K562 (cell line): ENCODE results near the gene TACC3. TPM values are rescaled to one million over a fixed set of nuclear protein-coding genes. Genes with fewer than 3 reads are reported as not detected.

Source experiments
- ASH1L ChIP-seq: fragments of 450-650 bp; IDR thresholded peaks from 2 replicates; pipeline ENCODE4 v1.6.1; 2018; ENCODE audit warnings: borderline replicate concordance, mild to moderate bottlenecking, low read depth; ENCODE audit not compliant: partially characterized antibody
- CCNT2 ChIP-seq: IDR thresholded peaks from 2 replicates; pipeline ENCODE4 v1.6.1; 2011; ENCODE audit warnings: borderline replicate concordance, low read depth, mild to moderate bottlenecking, moderate library complexity, mixed read lengths, low read length; ENCODE audit not compliant: insufficient read length; ENCODE audit errors: extremely low read depth
- CTBP1 ChIP-seq: fragments of 450-650 bp; IDR thresholded peaks from 2 replicates; pipeline ENCODE4 v1.6.1; 2016; ENCODE audit warnings: borderline replicate concordance
- GABPB2 ChIP-seq: fragments of 250-450 bp; sonication (Bioruptor Pico); conservative IDR thresholded peaks from 2 replicates; pipeline ENCODE4 v1.5.1; 2021; ENCODE audit warnings: mild to moderate bottlenecking
- HLTF ChIP-seq: fragments of 450-650 bp; IDR thresholded peaks from 2 replicates; pipeline ENCODE4 v1.6.1; 2016
- IFI16 ChIP-seq: fragments of 250-450 bp; sonication (Bioruptor Pico); IDR thresholded peaks from 2 replicates; pipeline ENCODE4 v2.1.2; 2022; ENCODE audit warnings: mild to moderate bottlenecking, inconsistent platforms
- ILK ChIP-seq: fragments of 450-650 bp; IDR thresholded peaks from 2 replicates; pipeline ENCODE4 v1.6.1; 2016; ENCODE audit warnings: missing genetic modification characterization, low read depth, mild to moderate bottlenecking, missing compliant biosample characterization, moderate library complexity, borderline replicate concordance
- MED1 ChIP-seq: sonication (generic); formaldehyde crosslinking; IDR thresholded peaks from 2 replicates; pipeline ENCODE4 v1.8.1; 2023; ENCODE audit warnings: missing genetic modification reagents, borderline replicate concordance
- MYNN ChIP-seq, 2 experiments: sonication (generic); formaldehyde crosslinking in 1 of 2; IDR thresholded peaks; 2 replicates each; pipeline versions ENCODE4 v1.5.0 to v1.6.1; 2016 to 2020; ENCODE audit warnings: antibody characterized with exemption in 1 of 2, missing genetic modification reagents in 1 of 2
- NCOR1 ChIP-seq: fragments of 450-650 bp; IDR thresholded peaks from 2 replicates; pipeline ENCODE4 v1.6.1; 2016; ENCODE audit warnings: mild to moderate bottlenecking, moderate library complexity
- SETDB1 ChIP-seq: IDR thresholded peaks from one replicate; pipeline ENCODE4 v1.6.1; 2012; ENCODE audit warnings: low read length, control low read depth, inconsistent platforms
- SIX5 ChIP-seq, 2 experiments: IDR thresholded peaks; 2 replicates each; pipeline ENCODE4 v1.6.1; 2011; ENCODE audit warnings: low read length in 2 of 2, borderline replicate concordance in 1 of 2, low read depth in 1 of 2, mild to moderate bottlenecking in 1 of 2, moderate library complexity in 1 of 2; ENCODE audit not compliant: insufficient read depth in 1 of 2
- SP1 ChIP-seq: sonication (generic); formaldehyde crosslinking; IDR thresholded peaks from 2 replicates; pipeline ENCODE4 v1.8.1; 2022; ENCODE audit warnings: mild to moderate bottlenecking, missing genetic modification reagents
- SRSF3 ChIP-seq: fragments of 200-400 bp; formaldehyde crosslinking; IDR thresholded peaks from 2 replicates; pipeline ENCODE4 v1.6.1; 2016; ENCODE audit warnings: mild to moderate bottlenecking, low read length, moderate library complexity; ENCODE audit not compliant: insufficient read depth
- ZFP36 ChIP-seq: fragments of 150-350 bp; IDR thresholded peaks from 2 replicates; pipeline ENCODE4 v1.6.1; 2018; ENCODE audit warnings: low read length, low read depth; ENCODE audit not compliant: partially characterized antibody
- ZNF668 ChIP-seq: fragments of 250-450 bp; sonication (Bioruptor Pico); IDR thresholded peaks from 2 replicates; pipeline ENCODE4 v1.8.0; 2022; ENCODE audit warnings: mild to moderate bottlenecking, inconsistent platforms
- ZNF764 ChIP-seq: fragments of 250-450 bp; sonication (Bioruptor Pico); IDR thresholded peaks from 2 replicates; pipeline ENCODE4 v1.4.0; 2020; ENCODE audit warnings: low read depth, mild to moderate bottlenecking, moderate library complexity
- ZNF79 ChIP-seq: fragments of 250-450 bp; sonication (Bioruptor Pico); IDR thresholded peaks from 2 replicates; pipeline ENCODE4 v1.4.0; 2020; ENCODE audit warnings: low read depth, mild to moderate bottlenecking, moderate library complexity
- ZSCAN29 ChIP-seq: fragments of 450-650 bp; IDR thresholded peaks from 2 replicates; pipeline ENCODE4 v1.6.1; 2017
- polyA plus RNA-seq, 8 experiments: library from polyadenylated mRNA; depleted of rRNA in 4 of 8; stranded (reverse) in 5 of 8; unstranded in 3 of 8; fragments of >200 nt; fragmentation: Nextera tagmentation in 2 of 8; fragmentation: Illumina TruSeq in 1 of 8; extraction: Ambion mirVana in 2 of 8; extraction: Trizol in 1 of 8; gene quantifications; 2 replicates each; pipeline versions ENCODE4 v1.2.1 to v1.2.3, GENCODE V29; 2011 to 2014; ENCODE audit warnings: inconsistent platforms in 1 of 8, missing spikeins in 1 of 8
- total RNA-seq, 7 experiments: library from RNA; depleted of rRNA in 6 of 7; stranded (reverse); fragments of >200 nt in 6 of 7; fragmentation: Illumina TruSeq in 2 of 7; extraction: Trizol in 2 of 7; gene quantifications; 2 replicates each; pipeline versions ENCODE4 v1.2.1 to v1.2.3, GENCODE V29; 2011 to 2021; ENCODE audit warnings: low replicate concordance in 1 of 7
- TF ChIP-seq, protein P1 (sequence below): fragments of 200-800 bp; sonication (Bioruptor generic); IDR thresholded peaks from 2 replicates; pipeline ENCODE4 v1.6.1; 2017; ENCODE audit warnings: missing genetic modification characterization, missing compliant biosample characterization
- TF ChIP-seq, protein P2 (sequence below), 2 experiments: fragments of 150-350 bp in 1 of 2; IDR thresholded peaks; 2 replicates each; pipeline ENCODE4 v1.6.1; 2012 to 2016; ENCODE audit warnings: low read depth in 2 of 2, low read length in 2 of 2, mild to moderate bottlenecking in 1 of 2, moderate library complexity in 1 of 2
- TF ChIP-seq, protein P3 (sequence below): fragments of 450-650 bp; formaldehyde crosslinking; conservative IDR thresholded peaks from 2 replicates; pipeline ENCODE4 v1.4.0; 2022; ENCODE audit warnings: mild to moderate bottlenecking, missing genetic modification characterization

TACC3 gene
- total and polyA plus RNA-seq, 9 of the 15 experiments (the other 6 are each of a cell fraction or from before 2014, with no cell fraction given): 1.9 to 122 (median 55.6) TPM

DNA sequence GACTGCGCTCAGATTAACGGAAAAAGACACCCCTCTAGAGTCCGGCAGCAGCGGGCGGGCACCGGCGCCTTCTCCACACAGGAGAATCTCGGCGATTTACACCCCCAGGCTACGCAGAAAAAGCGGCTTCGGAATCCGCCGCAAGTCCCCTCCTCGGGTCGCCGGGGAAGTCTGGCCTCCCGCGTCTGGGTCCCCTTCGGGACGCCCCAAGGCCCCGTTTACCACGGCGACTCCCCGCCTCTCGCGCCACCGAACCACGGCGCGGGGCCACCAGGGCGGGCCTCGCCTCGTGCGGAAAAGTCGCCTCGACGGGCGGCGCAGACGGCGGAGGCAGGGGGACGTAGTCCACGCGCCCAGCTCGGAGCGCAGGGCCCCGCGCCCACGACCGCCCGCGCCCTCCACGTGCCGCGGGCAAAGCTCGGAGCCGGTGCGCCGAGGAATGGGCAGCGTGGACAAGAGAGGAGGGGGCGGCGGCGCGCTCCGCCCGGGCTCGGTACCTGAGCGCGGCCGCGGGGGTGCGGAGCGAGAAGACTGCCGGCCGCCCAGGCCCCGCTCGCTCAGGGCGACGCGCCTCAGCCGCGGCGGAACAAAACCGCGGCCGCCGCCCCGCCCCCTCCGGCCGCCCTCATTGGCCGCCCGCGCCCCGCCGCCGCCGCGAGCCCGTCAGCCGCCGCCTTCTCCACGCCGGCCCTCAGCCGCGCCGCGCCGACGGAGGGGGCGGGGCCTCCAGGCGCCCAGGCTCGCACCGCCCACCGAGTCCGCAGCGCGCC lies 37.4 kb upstream of the TACC3 start, which contains the start of gene FAM53A (continued):
- TF ChIP-seq MED1 (CRISPR knock-in tag) (no peak), SP1 (CRISPR knock-in tag) (no peak; the same call in 1 of the 2 replicates), ZNF764 (CRISPR knock-in tag) (no peak), ZSCAN29 (no peak), ZNF668 (CRISPR knock-in tag) (no peak), IFI16 (CRISPR knock-in tag) (no peak), SRSF3 (no peak), SETDB1 (no peak), CCNT2 (peak; percentile 66), HLTF (no peak), GABPB2 (no peak), CTBP1 (peak; percentile 99), SIX5 (IDR thresholded peaks at IDR 0.05; ENCODE audit: borderline replicate concordance in 1 of 2, insufficient read depth in 1 of 2, low read depth in 1 of 2, low read length in 2 of 2) (no peak), MYNN (IDR thresholded peaks at IDR 0.05) (no peak), MYNN (CRISPR knock-in tag; IDR thresholded peaks at IDR 0.05) (no peak), ASH1L (no peak), ZNF79 (no peak), NCOR1 (no peak), ILK (tag) (no peak), ZFP36 (no peak)
- TF ChIP-seq, protein P1, sequence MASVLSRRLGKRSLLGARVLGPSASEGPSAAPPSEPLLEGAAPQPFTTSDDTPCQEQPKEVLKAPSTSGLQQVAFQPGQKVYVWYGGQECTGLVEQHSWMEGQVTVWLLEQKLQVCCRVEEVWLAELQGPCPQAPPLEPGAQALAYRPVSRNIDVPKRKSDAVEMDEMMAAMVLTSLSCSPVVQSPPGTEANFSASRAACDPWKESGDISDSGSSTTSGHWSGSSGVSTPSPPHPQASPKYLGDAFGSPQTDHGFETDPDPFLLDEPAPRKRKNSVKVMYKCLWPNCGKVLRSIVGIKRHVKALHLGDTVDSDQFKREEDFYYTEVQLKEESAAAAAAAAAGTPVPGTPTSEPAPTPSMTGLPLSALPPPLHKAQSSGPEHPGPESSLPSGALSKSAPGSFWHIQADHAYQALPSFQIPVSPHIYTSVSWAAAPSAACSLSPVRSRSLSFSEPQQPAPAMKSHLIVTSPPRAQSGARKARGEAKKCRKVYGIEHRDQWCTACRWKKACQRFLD (CRISPR knock-in tag): 0 out of 2 replicates have a peak, but pooled peaks have one; percentile 19
- TF ChIP-seq, protein P2, sequence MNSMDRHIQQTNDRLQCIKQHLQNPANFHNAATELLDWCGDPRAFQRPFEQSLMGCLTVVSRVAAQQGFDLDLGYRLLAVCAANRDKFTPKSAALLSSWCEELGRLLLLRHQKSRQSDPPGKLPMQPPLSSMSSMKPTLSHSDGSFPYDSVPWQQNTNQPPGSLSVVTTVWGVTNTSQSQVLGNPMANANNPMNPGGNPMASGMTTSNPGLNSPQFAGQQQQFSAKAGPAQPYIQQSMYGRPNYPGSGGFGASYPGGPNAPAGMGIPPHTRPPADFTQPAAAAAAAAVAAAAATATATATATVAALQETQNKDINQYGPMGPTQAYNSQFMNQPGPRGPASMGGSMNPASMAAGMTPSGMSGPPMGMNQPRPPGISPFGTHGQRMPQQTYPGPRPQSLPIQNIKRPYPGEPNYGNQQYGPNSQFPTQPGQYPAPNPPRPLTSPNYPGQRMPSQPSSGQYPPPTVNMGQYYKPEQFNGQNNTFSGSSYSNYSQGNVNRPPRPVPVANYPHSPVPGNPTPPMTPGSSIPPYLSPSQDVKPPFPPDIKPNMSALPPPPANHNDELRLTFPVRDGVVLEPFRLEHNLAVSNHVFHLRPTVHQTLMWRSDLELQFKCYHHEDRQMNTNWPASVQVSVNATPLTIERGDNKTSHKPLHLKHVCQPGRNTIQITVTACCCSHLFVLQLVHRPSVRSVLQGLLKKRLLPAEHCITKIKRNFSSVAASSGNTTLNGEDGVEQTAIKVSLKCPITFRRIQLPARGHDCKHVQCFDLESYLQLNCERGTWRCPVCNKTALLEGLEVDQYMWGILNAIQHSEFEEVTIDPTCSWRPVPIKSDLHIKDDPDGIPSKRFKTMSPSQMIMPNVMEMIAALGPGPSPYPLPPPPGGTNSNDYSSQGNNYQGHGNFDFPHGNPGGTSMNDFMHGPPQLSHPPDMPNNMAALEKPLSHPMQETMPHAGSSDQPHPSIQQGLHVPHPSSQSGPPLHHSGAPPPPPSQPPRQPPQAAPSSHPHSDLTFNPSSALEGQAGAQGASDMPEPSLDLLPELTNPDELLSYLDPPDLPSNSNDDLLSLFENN (IDR thresholded peaks at IDR 0.05; ENCODE audit: low read depth in 2 of 2, low read length in 2 of 2): no peak
- TF ChIP-seq, protein P3, sequence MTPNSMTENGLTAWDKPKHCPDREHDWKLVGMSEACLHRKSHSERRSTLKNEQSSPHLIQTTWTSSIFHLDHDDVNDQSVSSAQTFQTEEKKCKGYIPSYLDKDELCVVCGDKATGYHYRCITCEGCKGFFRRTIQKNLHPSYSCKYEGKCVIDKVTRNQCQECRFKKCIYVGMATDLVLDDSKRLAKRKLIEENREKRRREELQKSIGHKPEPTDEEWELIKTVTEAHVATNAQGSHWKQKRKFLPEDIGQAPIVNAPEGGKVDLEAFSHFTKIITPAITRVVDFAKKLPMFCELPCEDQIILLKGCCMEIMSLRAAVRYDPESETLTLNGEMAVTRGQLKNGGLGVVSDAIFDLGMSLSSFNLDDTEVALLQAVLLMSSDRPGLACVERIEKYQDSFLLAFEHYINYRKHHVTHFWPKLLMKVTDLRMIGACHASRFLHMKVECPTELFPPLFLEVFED (CRISPR knock-in tag): no peak
